ENCODE results near the gene HBB. TPM values are rescaled to one million over a fixed set of nuclear protein-coding genes. Genes with fewer than 3 reads are reported as not detected.
A peak's percentile ranks its signal among the peaks of the same experiment; 100 is the strongest.

HBB gene
- polyA plus RNA-seq, 1 donor from 2014 or later: not detected

GRCh38 chr11:5210376-5210885, 16.4 kb downstream of the HBB start:
- no peak overlapping the region for H3K4me2 ChIP-seq (ENCODE audit: low read length)
- H4K20me1 ChIP-seq (ENCODE audit: insufficient read depth): no peaks in the 10 kb centered on the region
- H3F3A ChIP-seq (ENCODE audit: insufficient read depth, low read length, poor library complexity, severe bottlenecking): no peaks in the 10 kb centered on the region
- H3K9ac ChIP-seq (ENCODE audit: low read length): no peak overlapping the region
- no peaks in the 10 kb centered on the region for H3K79me2 ChIP-seq (replicated peaks; ENCODE audit: insufficient read depth, low read length)
- H3K9me3 ChIP-seq (ENCODE audit: low read length): no peaks in the 10 kb centered on the region
- H3K9me2 ChIP-seq (ENCODE audit: insufficient read depth, low read length): no peaks in the 10 kb centered on the region
- H3K27me3 ChIP-seq (ENCODE audit: insufficient read depth, low read depth, low read length): no peaks in the 10 kb centered on the region
- no peak overlapping the region for H3K27ac ChIP-seq (ENCODE audit: low read length)
- H3K36me3 ChIP-seq (ENCODE audit: insufficient read depth, low read length): no peaks in the 10 kb centered on the region
- no peak for TF ChIP-seq CTCF (IDR thresholded peaks at IDR 0.05; ENCODE audit: poor library complexity, severe bottlenecking)
- TF ChIP-seq MXI1 (conservative IDR thresholded peaks at IDR 0.05; ENCODE audit: poor library complexity, severe bottlenecking): no peak
- TF ChIP-seq RAD21 (conservative IDR thresholded peaks at IDR 0.05): no peak
- TF ChIP-seq POLR2AphosphoS5 (IDR thresholded peaks at IDR 0.05): no peak
- TF ChIP-seq REST (IDR thresholded peaks at IDR 0.05; ENCODE audit: borderline replicate concordance): no peak
- no peak for TF ChIP-seq SMC3 (conservative IDR thresholded peaks at IDR 0.05; ENCODE audit: poor library complexity)
- no peak for TF ChIP-seq EP300 (conservative IDR thresholded peaks at IDR 0.05; ENCODE audit: poor library complexity, severe bottlenecking)
- no peak for TF ChIP-seq TAF1 (IDR thresholded peaks at IDR 0.05; ENCODE audit: low read depth)
- no peak for TF ChIP-seq EZH2 (IDR thresholded peaks at IDR 0.05; ENCODE audit: borderline replicate concordance, insufficient read depth, low read length, poor library complexity, severe bottlenecking)
- H3K4me3 ChIP-seq (ENCODE audit: low read length): no peak overlapping the region
- no peak overlapping the region for H2AFZ ChIP-seq (ENCODE audit: low read depth, low read length)

- Histone ChIP-seq H3K4me3 (ENCODE audit: low read length) (no peak overlapping the region), H3K79me2 (replicated peaks; ENCODE audit: insufficient read depth, low read length) (no peaks in the 10 kb centered on the region), H3K27me3 (ENCODE audit: insufficient read depth, low read depth, low read length) (no peaks in the 10 kb centered on the region), H3K27ac (ENCODE audit: low read length) (no peak overlapping the region), H4K20me1 (ENCODE audit: insufficient read depth) (no peaks in the 10 kb centered on the region), H3K9me2 (ENCODE audit: insufficient read depth, low read length) (no peaks in the 10 kb centered on the region), H3F3A (ENCODE audit: insufficient read depth, low read length, poor library complexity, severe bottlenecking) (no peaks in the 10 kb centered on the region), H3K4me2 (ENCODE audit: low read length) (no peak overlapping the region), H3K36me3 (ENCODE audit: insufficient read depth, low read length) (no peaks in the 10 kb centered on the region), H2AFZ (ENCODE audit: low read depth, low read length) (no peak overlapping the region), H3K9me3 (ENCODE audit: low read length) (no peaks in the 10 kb centered on the region), H3K9ac (ENCODE audit: low read length) (no peak overlapping the region)
- TF ChIP-seq SMC3 (conservative IDR thresholded peaks at IDR 0.05; ENCODE audit: poor library complexity) (peak; percentile 36), EP300 (conservative IDR thresholded peaks at IDR 0.05; ENCODE audit: poor library complexity, severe bottlenecking) (no peak), MXI1 (conservative IDR thresholded peaks at IDR 0.05; ENCODE audit: poor library complexity, severe bottlenecking) (no peak), RAD21 (conservative IDR thresholded peaks at IDR 0.05) (peak; percentile 40), POLR2AphosphoS5 (IDR thresholded peaks at IDR 0.05) (no peak), CTCF (IDR thresholded peaks at IDR 0.05; ENCODE audit: poor library complexity, severe bottlenecking) (no peak), TAF1 (IDR thresholded peaks at IDR 0.05; ENCODE audit: low read depth) (no peak)
Observed at GRCh38 chr11:5204787-5205186, 22.1 kb downstream of the HBB start.

Data from neural cell (in vitro differentiated cells).